Mesodermal cell (in vitro differentiated cells): ENCODE measurements around the gene ISG15.
"Not testable (repeated sequence)": the region's sequence is repeated elsewhere in the genome, so short reads cannot be mapped to it uniquely, and the experiment has no call there.

Source experiments
- H3K27ac ChIP-seq: 2 replicates; pipeline ENCODE4 v1.7.0; 2013; ENCODE audit warnings: mild to moderate bottlenecking, low read depth, low read length, moderate library complexity; ENCODE audit not compliant: severe bottlenecking
- H3K36me3 ChIP-seq: 2 replicates; pipeline ENCODE4 v1.7.1; 2013; ENCODE audit warnings: mild to moderate bottlenecking, low read length, moderate library complexity; ENCODE audit not compliant: control insufficient read depth, insufficient read depth
- H3K4me1 ChIP-seq: one replicate; pipeline ENCODE4 v1.7.1; 2013; ENCODE audit warnings: mild to moderate bottlenecking, low read length; ENCODE audit not compliant: insufficient read depth, control insufficient read depth, poor library complexity, severe bottlenecking
- H3K4me3 ChIP-seq: 2 replicates; pipeline ENCODE4 v1.7.0; 2013; ENCODE audit warnings: low read length, control low read depth, mild to moderate bottlenecking; ENCODE audit not compliant: insufficient read depth, poor library complexity, severe bottlenecking; ENCODE audit errors: extremely low read depth
- H3K9me3 ChIP-seq: 2 replicates; pipeline ENCODE4 v1.7.1; 2013; ENCODE audit warnings: mild to moderate bottlenecking, low read length, moderate library complexity; ENCODE audit not compliant: control insufficient read depth
- WGBS, 2 experiments: methylation state at CpG; one replicate each; pipeline ENCODE4 v1.1.5; 2013; ENCODE audit warnings: missing lambda C conversion rate in 2 of 2; ENCODE audit not compliant: insufficient coverage in 2 of 2; 5-methylcytosine and 5-hydroxymethylcytosine counted together

ISG15 gene

GRCh38 chr1:1024149-1024770, 11.0 kb downstream of the ISG15 start:
- Histone ChIP-seq H3K36me3 (peaks cover 26% of the 10 kb centered on the region), H3K27ac (no peak overlapping the region), H3K4me3 (no peak overlapping the region), H3K9me3 (no peaks in the 10 kb centered on the region), H3K4me1 (peaks cover 48% of the 10 kb centered on the region)
- WGBS, 2 experiments, result 77 to 80% methylated on average over 7 to 8 of the region's 9 CpGs

GRCh38 chr1:1024771-1025699, 11.7 kb downstream of the ISG15 start:
- Histone ChIP-seq H3K4me3 (no peak overlapping the region), H3K36me3 (peaks cover 26% of the 10 kb centered on the region), H3K9me3 (no peaks in the 10 kb centered on the region), H3K4me1 (peaks cover 48% of the 10 kb centered on the region), H3K27ac (no peak overlapping the region)
- 58 to 63% methylated on average over 20 to 22 of the region's 31 CpGs for WGBS, 2 experiments

- no peak overlapping the region for H3K4me3 ChIP-seq
- no peak overlapping the region for H3K27ac ChIP-seq
- H3K36me3 ChIP-seq, result peaks cover 26% of the 10 kb centered on the region
- 93 to 97% methylated on average over 6 to 8 of the region's 10 CpGs for WGBS, 2 experiments
- H3K9me3 ChIP-seq, result no peaks in the 10 kb centered on the region
- H3K4me1 ChIP-seq, result peaks cover 48% of the 10 kb centered on the region
Observed at GRCh38 chr1:1025730-1026129, 12.4 kb downstream of the ISG15 start.

- Histone ChIP-seq H3K4me3 (no peak overlapping the region), H3K36me3 (peaks cover 26% of the 10 kb centered on the region), H3K27ac (no peak overlapping the region), H3K4me1 (peaks cover 50% of the 10 kb centered on the region), H3K9me3 (no peaks in the 10 kb centered on the region)
- 83 to 91% methylated on average over 10 of the region's 21 CpGs for WGBS, 2 experiments
Observed at GRCh38 chr1:1026599-1027413, 13.5 kb downstream of the ISG15 start.

GRCh38 chr1:1027791-1028190, 14.5 kb downstream of the ISG15 start:
- no peak overlapping the region for H3K4me3 ChIP-seq
- H3K4me1 ChIP-seq, result peaks cover 47% of the 10 kb centered on the region
- peaks cover 21% of the 10 kb centered on the region for H3K36me3 ChIP-seq
- 86 to 88% methylated on average over 7 to 10 of the region's 17 CpGs for whole genome bisulfite sequencing, 2 experiments
- H3K9me3 ChIP-seq, result no peaks in the 10 kb centered on the region
- H3K27ac ChIP-seq, result no peak overlapping the region

GRCh38 chr1:1030867-1031658, 17.8 kb downstream of the ISG15 start:
- peaks cover 22% of the 10 kb centered on the region for H3K4me1 ChIP-seq
- WGBS, 2 experiments, result 57 to 69% methylated on average over 4 to 7 of the region's 7 CpGs
- not testable (repeated sequence) for H3K4me3 ChIP-seq, H3K9me3 ChIP-seq
- H3K27ac ChIP-seq, result peak overlapping the region; percentile 16
- peaks cover 25% of the 10 kb centered on the region for H3K36me3 ChIP-seq

- WGBS, 2 experiments, result 94 to 98% methylated on average over 4 to 11 of the region's 11 CpGs
- Histone ChIP-seq H3K9me3 (no peaks in the 10 kb centered on the region), H3K4me1 (peaks cover 15% of the 10 kb centered on the region), H3K36me3 (peaks cover 22% of the 10 kb centered on the region), H3K4me3 (no peak overlapping the region), H3K27ac (peak overlapping the region; percentile 16)
Observed at GRCh38 chr1:1031659-1032235, 18.4 kb downstream of the ISG15 start.

GRCh38 chr1:1032424-1032823, 19.1 kb downstream of the ISG15 start:
- Histone ChIP-seq H3K9me3 (no peaks in the 10 kb centered on the region), H3K27ac (no peak overlapping the region), H3K4me1 (peaks cover 14% of the 10 kb centered on the region), H3K4me3 (no peak overlapping the region), H3K36me3 (peaks cover 21% of the 10 kb centered on the region)
- WGBS, 2 experiments, result 59 to 63% methylated on average over 16 of the region's 16 CpGs

- WGBS, 2 experiments, result 0 to 1% methylated on average over 40 to 41 of the region's 73 CpGs
- Histone ChIP-seq H3K36me3 (peaks cover 18% of the 10 kb centered on the region), H3K9me3 (no peaks in the 10 kb centered on the region), H3K4me1 (peaks cover 14% of the 10 kb centered on the region), H3K4me3 (peak overlapping the region; percentile 32), H3K27ac (no peak overlapping the region)
Observed at GRCh38 chr1:1033009-1033587, 19.8 kb downstream of the ISG15 start.
